ENCODE results near the gene DMBX1.

DMBX1 gene

GRCh38 chr1:46489638-46490405 lies at the start of gene DMBX1:
Gene DMBX1 (plus strand): TSS chr1:46489836. CDS start chr1:46507011, 17,175 bp downstream.
- no peak for DNase-seq (ENCODE audit: low read depth in 3 of 3)

GRCh38 chr1:46440478-46440877 lies 49.2 kb upstream of the DMBX1 start:
- no peak for DNase-seq (ENCODE audit: low read depth in 3 of 3)

- DNase-seq (ENCODE audit: low read depth in 3 of 3): peak; percentile 45 to 63 (median 53)
Observed at GRCh38 chr1:46442317-46443161, 47.1 kb upstream of the DMBX1 start.

- no peak for DNase-seq (ENCODE audit: low read depth in 3 of 3)
Observed at GRCh38 chr1:46444466-46444865, 45.2 kb upstream of the DMBX1 start.

DNA sequence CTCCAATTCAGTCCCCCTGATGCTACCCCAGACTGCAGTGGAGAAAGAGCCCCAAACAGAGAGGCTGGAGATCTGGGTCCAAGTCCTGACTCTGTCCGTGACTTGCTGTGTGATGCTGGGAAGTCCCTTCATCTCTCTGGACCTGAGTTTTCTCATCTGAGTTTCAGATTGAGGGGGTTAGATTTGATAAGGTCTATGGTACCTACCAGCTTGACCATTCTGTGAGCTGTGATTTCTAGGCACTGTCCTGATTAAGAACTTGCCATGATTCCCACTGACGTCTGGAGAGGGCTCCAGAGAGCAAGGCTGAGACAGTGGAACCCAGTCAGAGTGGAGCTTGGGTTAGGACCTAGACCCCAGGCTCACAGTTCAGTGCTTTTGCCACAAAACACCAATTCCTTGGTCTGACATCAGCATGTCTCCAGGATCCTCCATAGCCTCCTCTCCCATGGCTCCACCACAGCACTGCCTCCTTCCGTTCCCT lies 43.8 kb upstream of the DMBX1 start:
- DNase-seq (ENCODE audit: low read depth in 3 of 3): no peak

DNA sequence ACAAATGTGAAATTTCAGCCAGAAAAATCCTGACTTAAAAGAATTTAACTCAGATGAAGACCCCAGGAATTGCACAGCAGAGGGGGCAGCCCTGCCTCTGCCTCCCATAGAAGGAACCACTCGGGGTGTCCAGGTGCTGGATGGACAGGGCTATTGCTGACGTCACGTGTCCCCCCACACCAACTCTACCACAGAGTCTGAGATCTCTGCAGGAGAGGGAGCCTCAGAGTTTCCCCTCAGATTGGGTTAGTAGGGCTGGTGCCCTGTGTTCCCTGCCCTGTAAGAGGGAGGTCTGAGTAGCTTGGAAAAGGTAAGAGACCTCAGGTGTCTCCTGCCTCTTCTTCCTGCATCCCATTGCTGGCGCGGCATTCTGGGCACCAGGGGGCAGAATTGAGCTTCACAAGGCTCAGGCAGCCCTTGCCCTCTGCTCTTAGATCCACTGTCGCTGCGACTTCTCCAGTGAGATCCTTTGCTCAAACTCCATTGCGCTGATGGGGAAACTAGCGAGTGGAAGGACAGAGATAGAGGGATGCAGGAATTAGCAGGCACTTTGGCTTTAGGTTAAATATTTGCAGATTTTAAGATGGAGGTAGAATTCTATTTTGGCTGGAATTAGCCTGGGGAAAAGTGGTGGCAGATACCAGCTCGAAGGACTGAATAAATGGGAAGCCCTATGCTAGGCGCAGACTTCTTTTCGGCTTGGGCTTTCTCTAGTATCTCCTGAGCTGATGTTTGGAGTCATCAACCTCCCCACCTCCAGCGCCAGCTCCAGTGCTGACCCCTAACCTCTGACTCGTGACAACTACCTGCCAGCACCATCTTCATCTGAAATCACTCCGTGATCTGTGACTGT lies 42.8 kb upstream of the DMBX1 start:
- peak; percentile 68 to 81 (median 72) for DNase-seq (ENCODE audit: low read depth in 3 of 3)

- no peak for DNase-seq (ENCODE audit: low read depth in 3 of 3)
Observed at GRCh38 chr1:46447499-46448108, 42.0 kb upstream of the DMBX1 start.

GRCh38 chr1:46448109-46448911 lies 41.3 kb upstream of the DMBX1 start:
- no peak for DNase-seq (ENCODE audit: low read depth in 3 of 3)

DNA sequence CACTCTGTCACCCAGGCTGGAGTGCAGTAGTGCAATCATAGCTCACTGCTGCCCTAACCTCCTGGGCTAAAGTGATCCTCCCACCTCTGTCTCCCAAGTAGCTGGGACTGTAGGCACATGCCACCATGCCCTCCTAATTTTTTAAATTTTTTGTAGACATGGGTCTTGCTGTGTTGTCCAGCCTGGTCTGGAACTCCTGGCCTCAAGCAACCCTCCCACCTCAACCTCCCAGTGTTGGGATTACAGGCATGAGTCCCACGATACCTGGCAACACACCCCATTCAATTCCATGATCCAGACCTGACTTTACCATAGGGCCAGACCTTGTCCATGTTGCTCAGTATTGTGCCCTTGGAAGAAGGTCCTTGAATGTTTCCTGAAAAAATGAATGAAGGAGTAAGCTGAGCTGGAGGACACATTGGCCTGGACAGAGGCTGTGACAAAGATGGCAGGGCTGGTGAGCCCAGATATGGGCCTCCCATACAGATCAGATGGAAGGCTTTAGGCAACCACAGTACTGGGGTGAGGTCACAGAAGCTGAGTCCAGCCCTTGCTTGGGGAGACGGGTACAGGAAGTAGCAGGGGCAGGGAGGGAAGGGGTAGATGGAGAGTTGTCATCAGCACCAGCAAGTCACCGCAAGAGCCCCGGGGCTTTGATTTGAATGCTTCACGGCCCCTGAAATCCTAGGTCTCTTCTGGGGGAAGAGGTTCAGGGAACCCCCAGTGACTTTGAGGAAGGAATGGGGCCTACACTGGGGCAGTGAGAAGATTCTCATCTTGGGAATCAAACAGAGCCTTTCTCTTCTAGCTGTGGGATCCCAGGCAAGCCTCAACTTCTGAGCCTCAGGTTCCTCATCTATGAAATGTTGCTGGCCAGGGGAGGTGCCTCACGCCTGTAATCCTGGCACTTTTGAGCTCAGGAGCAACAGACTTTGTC lies 40.1 kb upstream of the DMBX1 start:
- no peak for DNase-seq (ENCODE audit: low read depth in 3 of 3)

GRCh38 chr1:46450160-46450517 lies 39.5 kb upstream of the DMBX1 start:
- DNase-seq (ENCODE audit: low read depth in 3 of 3): no peak

DNA sequence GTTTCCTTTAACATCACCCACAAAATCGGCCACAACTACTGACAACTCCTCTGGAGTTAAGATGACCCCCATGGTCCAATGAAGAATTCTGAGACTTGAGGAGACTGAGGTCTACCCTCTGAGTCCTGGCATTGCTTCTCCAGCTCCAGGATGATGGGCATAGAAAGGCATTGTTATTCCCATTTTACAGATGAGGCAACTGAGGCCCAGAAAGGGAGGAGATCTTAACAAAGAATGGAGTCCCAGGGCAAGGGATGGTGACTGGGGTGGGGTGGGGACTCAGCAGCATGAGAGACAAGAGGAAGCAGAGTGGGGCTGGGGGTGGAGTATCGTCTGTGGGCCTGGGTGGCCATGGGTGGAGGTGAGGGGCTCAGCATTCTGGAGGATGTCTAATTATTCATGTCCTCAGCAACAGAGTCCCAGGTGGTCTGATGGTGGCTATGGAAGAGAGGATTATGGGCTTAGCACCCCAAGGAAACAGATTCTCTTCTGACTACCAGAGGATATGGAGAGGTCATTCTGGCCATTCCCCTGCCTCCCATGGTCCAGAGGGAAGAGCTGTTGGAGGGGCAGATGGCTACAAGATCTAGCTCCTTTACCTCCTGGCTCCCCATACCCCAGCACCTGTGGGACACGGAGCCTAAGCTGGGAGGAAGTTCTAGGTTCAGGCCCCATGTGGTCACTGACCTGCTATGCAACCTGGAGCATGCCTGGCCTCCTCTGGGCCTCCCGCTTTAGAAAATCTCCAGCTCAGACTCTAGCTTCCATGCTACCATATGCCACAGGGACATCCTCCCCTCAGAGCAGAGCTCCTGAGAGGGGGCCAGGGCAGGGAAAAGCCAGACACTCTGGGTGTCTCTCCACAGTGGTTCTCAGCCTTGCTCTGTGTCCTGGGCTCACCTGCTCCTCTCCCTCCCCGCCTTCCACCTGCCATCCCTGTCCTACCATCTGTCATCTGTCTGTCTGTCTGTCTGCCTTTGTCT lies 37.4 kb upstream of the DMBX1 start:
- no peak for DNase-seq (ENCODE audit: low read depth in 3 of 3)

GRCh38 chr1:46452931-46453325 lies 36.7 kb upstream of the DMBX1 start:
- DNase-seq (ENCODE audit: low read depth in 3 of 3): no peak

DNA sequence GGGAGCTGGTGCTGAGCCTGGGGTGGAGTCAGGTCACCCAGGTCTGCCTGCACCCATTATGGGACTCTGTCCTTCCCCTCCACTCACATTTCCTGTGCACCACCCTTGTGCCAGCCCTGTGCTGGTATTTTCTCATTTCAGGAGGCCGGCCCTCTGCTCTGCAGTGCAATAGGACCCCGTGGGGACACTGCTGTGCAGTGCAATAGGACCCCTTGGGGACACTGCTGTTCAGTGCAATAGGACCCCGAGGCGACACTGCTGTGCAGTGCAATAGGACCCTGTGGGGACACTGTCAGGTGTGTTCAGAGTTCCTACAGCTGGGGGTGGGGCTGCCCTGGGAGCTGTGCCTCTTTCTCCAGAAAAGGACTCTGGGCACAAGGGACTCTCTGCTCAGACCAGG lies 36.2 kb upstream of the DMBX1 start:
- DNase-seq (ENCODE audit: low read depth in 3 of 3): no peak

DNA sequence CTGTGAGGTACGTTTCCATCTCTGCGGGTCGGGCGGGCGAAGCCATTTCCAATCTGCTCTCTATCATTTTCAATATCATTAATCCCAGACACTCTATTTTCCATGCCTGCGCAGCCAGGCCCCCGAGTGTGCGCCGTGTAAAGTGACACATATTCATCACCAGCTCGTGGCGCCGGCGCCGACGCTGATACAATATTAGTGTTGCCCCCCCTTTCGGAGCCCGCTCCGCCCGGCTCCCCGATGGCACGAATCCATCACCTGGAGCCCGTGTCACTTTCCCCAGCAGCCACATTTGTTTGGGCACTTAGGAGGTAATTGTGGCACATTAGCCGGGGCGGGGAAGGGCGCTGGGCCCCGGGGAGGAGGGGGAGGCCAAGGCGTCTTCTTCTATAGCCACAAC lies 33.7 kb upstream of the DMBX1 start:
- DNase-seq (ENCODE audit: low read depth in 3 of 3): no peak

DNA sequence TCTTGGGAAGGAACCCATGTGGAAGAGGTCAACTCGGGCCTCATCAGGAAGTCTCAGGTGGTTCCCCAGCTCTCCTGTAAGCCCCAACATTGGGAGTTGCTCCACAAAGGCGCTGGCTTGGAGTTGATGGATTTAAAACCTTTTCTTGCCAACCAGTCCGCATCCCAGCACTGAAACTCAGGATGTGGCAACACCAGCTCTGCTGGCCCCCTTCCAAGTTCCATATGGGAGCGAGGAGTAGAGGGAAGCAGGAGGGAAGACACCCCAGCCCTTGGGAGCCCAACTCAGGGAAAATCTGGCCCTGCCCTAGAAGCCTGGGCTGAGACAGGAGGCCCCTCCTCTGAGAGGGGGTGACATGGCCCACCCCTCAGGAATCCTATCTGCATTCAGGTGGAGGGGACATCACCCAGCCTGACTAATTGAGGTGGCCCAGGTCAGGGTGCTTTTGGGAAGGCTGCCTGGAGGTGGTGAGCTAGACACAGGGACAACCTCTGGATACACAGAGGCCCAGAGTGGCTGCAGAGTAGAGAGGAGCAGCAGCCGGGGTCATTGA lies 33.1 kb upstream of the DMBX1 start:
- no peak for DNase-seq (ENCODE audit: low read depth in 3 of 3)

DNA sequence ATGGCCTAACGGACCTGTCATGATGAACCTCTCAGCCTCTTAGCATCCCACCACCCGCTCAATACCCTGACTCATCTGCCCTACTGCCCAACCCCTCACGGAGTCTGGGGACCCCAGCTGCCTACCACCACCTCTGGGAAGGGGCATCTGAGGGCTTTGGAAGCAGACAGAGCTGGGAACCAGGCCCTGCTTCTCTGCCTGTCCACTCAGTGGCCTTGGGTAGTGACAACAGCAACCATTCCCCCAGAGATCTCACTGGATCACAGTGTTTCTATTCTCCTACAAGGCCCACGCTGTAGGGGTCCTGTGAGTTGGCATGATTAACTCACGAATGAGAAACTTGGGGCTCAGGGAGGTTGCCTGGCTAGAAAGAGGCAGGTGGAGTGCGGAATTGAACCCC lies 32.5 kb upstream of the DMBX1 start:
- no peak for DNase-seq (ENCODE audit: low read depth in 3 of 3)

DNA sequence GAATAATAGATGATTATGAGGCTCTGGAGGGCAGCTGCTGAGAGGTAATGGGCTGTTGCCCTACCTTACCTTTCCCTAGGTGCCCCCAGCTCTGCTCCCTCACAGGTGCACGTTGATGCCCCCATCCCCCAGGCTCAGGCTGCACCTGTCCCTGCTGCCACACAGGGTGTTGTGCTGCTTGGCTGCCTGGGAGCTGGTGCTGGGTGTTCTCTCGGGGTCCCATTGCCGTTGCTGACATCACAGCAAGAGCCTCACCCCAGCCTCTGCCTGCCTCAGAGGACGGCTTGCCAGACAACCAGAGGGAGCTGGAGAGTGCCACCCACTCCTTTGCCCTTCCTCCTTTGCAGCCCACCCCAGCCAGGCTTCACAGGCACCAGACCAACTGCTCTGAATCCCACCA lies 31.4 kb upstream of the DMBX1 start:
- DNase-seq (ENCODE audit: low read depth in 3 of 3): no peak

- DNase-seq (ENCODE audit: low read depth in 3 of 3): no peak
Observed at GRCh38 chr1:46458846-46459245, 30.8 kb upstream of the DMBX1 start.

All from stimulated activated CD4-positive, alpha-beta T cell treated with anti-CD3 and anti-CD28 coated beads, TNF-alpha, amount 100 ng/mL, for 48 hours (primary cell).